GM12878 (cell line): ENCODE measurements around the gene GOPC. TPM values are rescaled to one million over a fixed set of nuclear protein-coding genes. Genes with fewer than 3 reads are reported as not detected.
A peak's percentile ranks its signal among the peaks of the same experiment; 100 is the strongest.

Experiments used
- ATAC-seq: fragments of 200-7000 bp; cut with Tn5 transposase; 3 replicates; pipeline ENCODE4 v1.9.1; 2020; ENCODE audit warnings: mild to moderate bottlenecking, moderate library complexity
- BruUV-seq: library from RNA; stranded (reverse); fragments of 400-500 nt; replicated peaks from 2 replicates; lab custom pipeline; 2021; lab: Mats Ljungman, UMichigan
- CTCF ChIA-PET: fragments of 300-600 bp; sonication (Branson Sonifier 250); formaldehyde crosslinking; extraction: SDS; loops from one replicate; lab custom pipeline; 2021; ENCODE audit warnings: inconsistent platforms; lab: Yijun Ruan, JAX
- POLR2A ChIA-PET: fragments of 350-600 bp; formaldehyde crosslinking; extraction: SDS; loops from one replicate; lab custom pipeline; 2021; ENCODE audit warnings: inconsistent platforms; lab: Charles Lee
- RAD21 ChIA-PET: fragments of 300-600 bp; sonication (Branson Sonifier 250); formaldehyde crosslinking; loops from one replicate; lab custom pipeline; 2023; ENCODE audit warnings: antibody characterized with exemption; ENCODE audit not compliant: unreplicated experiment; lab: Charles Lee
- SMC1A ChIA-PET: fragments of 300-600 bp; sonication (Branson Sonifier 250); formaldehyde crosslinking; loops from one replicate; lab custom pipeline; 2023; ENCODE audit not compliant: unreplicated experiment, uncharacterized antibody; lab: Charles Lee
- DNase-seq: peaks from one replicate; pipeline ENCODE4 v3.0.0-alpha.2; 2011; ENCODE audit warnings: low read depth, low spot score
- FAIRE-seq: peaks from 3 replicates; lab custom pipeline; 2011; peaks lifted over from hg19 to GRCh38; lab: Jason Lieb, UNC
- H2AFZ ChIP-seq: 2 replicates; pipeline ENCODE4 v1.6.0; 2011; ENCODE audit warnings: low read depth, low read length, control low read depth; ENCODE audit not compliant: control insufficient read depth
- H3K27ac ChIP-seq: 2 replicates; pipeline ENCODE4 v1.5.1; 2011; ENCODE audit warnings: control low read depth; ENCODE audit not compliant: control insufficient read depth, insufficient read depth
- H3K27me3 ChIP-seq, 2 experiments: replicated peaks in 1 of 2; 2 replicates each; pipeline versions ENCODE4 v1.6.0 to v1.6.1; 2011; ENCODE audit warnings: low read length in 1 of 2; ENCODE audit not compliant: control insufficient read depth in 2 of 2, insufficient read depth in 2 of 2
- H3K36me3 ChIP-seq, 2 experiments: 2 replicates each; pipeline ENCODE4 v1.5.1; 2011; ENCODE audit warnings: low read length in 1 of 2; ENCODE audit not compliant: control insufficient read depth in 2 of 2, insufficient read depth in 2 of 2
- H3K4me1 ChIP-seq: 2 replicates; pipeline ENCODE4 v1.6.1; 2011; ENCODE audit warnings: mild to moderate bottlenecking, low read length, moderate library complexity, mixed read lengths; ENCODE audit not compliant: control insufficient read depth, insufficient read depth
- H3K4me2 ChIP-seq: 2 replicates; pipeline ENCODE4 v1.6.0; 2011; ENCODE audit warnings: control low read depth; ENCODE audit not compliant: control insufficient read depth, insufficient read depth
- H3K4me3 ChIP-seq: fragments of 200-600 bp; sonication (generic); 2 replicates; pipeline ENCODE4 v1.5.1; 2016
- H3K79me2 ChIP-seq: 2 replicates; pipeline ENCODE4 v1.6.0; 2011; ENCODE audit warnings: low read length; ENCODE audit not compliant: control insufficient read depth, insufficient read depth
- H3K9ac ChIP-seq: 2 replicates; pipeline ENCODE4 v1.8.0; 2011; ENCODE audit warnings: low read length, control low read depth, mixed read lengths; ENCODE audit not compliant: control insufficient read depth, insufficient read depth
- H3K9me3 ChIP-seq: replicated peaks from 3 replicates; pipeline ENCODE4 v1.5.1; 2011; ENCODE audit warnings: mild to moderate bottlenecking, low read length; ENCODE audit not compliant: control insufficient read depth, insufficient read depth
- H4K20me1 ChIP-seq: 2 replicates; pipeline ENCODE4 v1.6.0; 2011; ENCODE audit not compliant: control insufficient read depth, insufficient read depth
- BHLHE40 ChIP-seq, 2 experiments: fragments of 450-650 bp in 1 of 2; IDR thresholded peaks; 2 replicates each; pipeline ENCODE4 v1.6.1; 2011 to 2017; ENCODE audit warnings: low read depth in 2 of 2, borderline replicate concordance in 1 of 2, improper control_type of control experiment in 1 of 2, low read length in 1 of 2, mild to moderate bottlenecking in 1 of 2
- CUX1 ChIP-seq: IDR thresholded peaks from 2 replicates; pipeline ENCODE4 v1.6.1; 2012; ENCODE audit warnings: improper control_type of control experiment, low read depth, low read length; ENCODE audit not compliant: insufficient replicate concordance
- EGR1 ChIP-seq, 2 experiments: IDR thresholded peaks; 1 replicate in 1 of 2; 2 replicates in 1 of 2; pipeline ENCODE4 v1.6.1; 2011 to 2012; ENCODE audit warnings: low read depth in 2 of 2, low read length in 2 of 2, borderline replicate concordance in 1 of 2, mild to moderate bottlenecking in 1 of 2, moderate library complexity in 1 of 2
- FOS ChIP-seq: IDR thresholded peaks from 3 replicates; pipeline ENCODE4 v1.6.1; 2011; ENCODE audit warnings: borderline replicate concordance; ENCODE audit not compliant: insufficient read length; ENCODE audit errors: extremely low read depth
- HDAC2 ChIP-seq: fragments of 200-600 bp; sonication (generic); IDR thresholded peaks from 2 replicates; pipeline ENCODE4 v1.6.1; 2017
- IRF4 ChIP-seq: IDR thresholded peaks from 2 replicates; pipeline ENCODE4 v1.6.1; 2011; ENCODE audit warnings: low read depth, low read length
- MYC ChIP-seq: IDR thresholded peaks from 2 replicates; pipeline ENCODE4 v1.6.1; 2011; ENCODE audit warnings: mild to moderate bottlenecking, low read length, moderate library complexity, inconsistent platforms; ENCODE audit not compliant: insufficient read depth, insufficient replicate concordance, insufficient read length, severe bottlenecking
- NBN ChIP-seq: fragments of 450-650 bp; IDR thresholded peaks from 2 replicates; pipeline ENCODE4 v1.6.1; 2016
- NR2F1 ChIP-seq: fragments of 450-650 bp; conservative IDR thresholded peaks from 2 replicates; pipeline ENCODE4 v1.6.1; 2017; ENCODE audit warnings: mild to moderate bottlenecking
- POLR2A ChIP-seq: IDR thresholded peaks from 2 replicates; pipeline ENCODE4 v1.6.1; 2011; ENCODE audit warnings: low read depth, mild to moderate bottlenecking, low read length
- RAD51 ChIP-seq: fragments of 450-650 bp; IDR thresholded peaks from 2 replicates; pipeline ENCODE4 v1.6.1; 2016; ENCODE audit warnings: moderate library complexity, mild to moderate bottlenecking, inconsistent platforms
- SRF ChIP-seq, 2 experiments: IDR thresholded peaks; 2 replicates each; pipeline ENCODE4 v1.6.1; 2011; ENCODE audit warnings: low read depth in 2 of 2, low read length in 2 of 2, mild to moderate bottlenecking in 1 of 2, moderate library complexity in 1 of 2
- TAF1 ChIP-seq: IDR thresholded peaks from 2 replicates; pipeline ENCODE4 v1.6.1; 2011; ENCODE audit warnings: mild to moderate bottlenecking, low read depth, low read length, borderline replicate concordance
- ZNF217 ChIP-seq: fragments of 450-650 bp; IDR thresholded peaks from 2 replicates; pipeline ENCODE4 v1.6.1; 2017; ENCODE audit warnings: antibody characterized with exemption, mild to moderate bottlenecking
- ZNF24 ChIP-seq: fragments of 450-650 bp; IDR thresholded peaks from 2 replicates; pipeline ENCODE4 v1.6.1; 2017; ENCODE audit warnings: antibody characterized with exemption, mild to moderate bottlenecking
- WGBS: methylation state at CpG from one replicate; pipeline ENCODE4 v1.1.6; 2016; ENCODE audit warnings: low lambda C conversion rate; ENCODE audit not compliant: insufficient replicate concordance, insufficient coverage; ENCODE audit errors: missing lambda C conversion rate; 5-methylcytosine and 5-hydroxymethylcytosine counted together
- in situ Hi-C: fragments of 300-500 bp; cut with MboI; formaldehyde crosslinking; loops from 9 replicates; pipeline ENCODE4 v1.14.3; 2018; ENCODE audit warnings: mixed read lengths
- intact Hi-C: fragments of 100-400 bp; cut with micrococcal nuclease; formaldehyde crosslinking; loops from one replicate; pipeline ENCODE4 v1.14.2; 2022; ENCODE audit not compliant: unreplicated experiment
- polyA plus RNA-seq, 11 experiments: library from polyadenylated mRNA; depleted of rRNA in 4 of 11; unstranded in 6 of 11; stranded (reverse) in 5 of 11; fragments of >200 nt; fragmentation: Nextera tagmentation in 4 of 11; fragmentation: Illumina TruSeq in 1 of 11; extraction: Ambion mirVana in 4 of 11; extraction: Trizol in 1 of 11; gene quantifications; 1 replicate in 1 of 11; 2 replicates in 10 of 11; pipeline versions ENCODE4 v1.2.1 to v1.2.3, GENCODE V29; 2011 to 2016; ENCODE audit warnings: inconsistent platforms in 2 of 11, missing spikeins in 2 of 11, low read depth in 1 of 11
- total RNA-seq, 4 experiments: library from RNA; depleted of rRNA in 3 of 4; stranded (reverse); fragments of >200 nt in 3 of 4; fragmentation: Illumina TruSeq in 1 of 4; extraction: Trizol in 1 of 4; gene quantifications; 2 replicates each; pipeline versions ENCODE4 v1.2.1 to v1.2.3, GENCODE V29; 2013 to 2021
- TF ChIP-seq, protein P1 (sequence below): fragments of 450-650 bp; IDR thresholded peaks from 2 replicates; pipeline ENCODE4 v1.6.1; 2016; ENCODE audit warnings: mild to moderate bottlenecking

GOPC gene
- total and polyA plus RNA-seq, 10 of the 15 experiments (the other 5 are each of a cell fraction or from before 2014, with no cell fraction given), result 5.8 to 28.5 (median 18.0) TPM

- intact Hi-C loops, result no loop called here
- Histone ChIP-seq H2AFZ (peak overlapping the region; percentile 71), H3K36me3 (no peaks in the 10 kb centered on the region; a peak in 2 of 4 replicates), H3K79me2 (no peaks in the 10 kb centered on the region), H3K9ac (no peak overlapping the region), H3K4me3 (no peak overlapping the region), H3K4me1 (peaks cover 16% of the 10 kb centered on the region), H3K4me2 (peak overlapping the region; percentile 62), H3K27me3 (no peaks in the 10 kb centered on the region), H3K27ac (no peak overlapping the region), H4K20me1 (no peaks in the 10 kb centered on the region), H3K9me3 (no peaks in the 10 kb centered on the region)
- SMC1A ChIA-PET, result interaction anchor here (0.6 to 1.6 kb wide), 4 partner anchors 52 to 98 kb away, joined by 3 to 6 read pairs (median 4); no protein-coding TSS in a partner anchor
- ATAC-seq (peak; percentile 65), DNase-seq (no peak), FAIRE-seq (no peak)
- CTCF ChIA-PET, result interaction anchor here (1.0 to 14.8 kb wide), 6 partner anchors 10 to 99 kb away, joined by 3 to 223 read pairs (median 4); partner anchors contain the start of gene DCBLD1
- in situ Hi-C loops, result no loop called here
- WGBS, result 21% methylated on average over 49 of the region's 64 CpGs
- RAD21 ChIA-PET, result interaction anchor here (0.9 to 1.7 kb wide), 2 partner anchors 57 to 95 kb away, joined by 3 to 4 read pairs; no protein-coding TSS in a partner anchor
- no TSS peak for BruUV-seq
- POLR2A ChIA-PET, result no interaction called here
- TF ChIP-seq NBN (no peak), CUX1 (no peak), FOS (no peak), ZNF24 (no peak), EGR1 (IDR thresholded peaks at IDR 0.05; ENCODE audit: borderline replicate concordance in 1 of 2, low read depth in 2 of 2, low read length in 2 of 2) (peak in 1 of 2 experiments; percentile 34; a peak in 1 of 3 replicates), POLR2A (no peak), BHLHE40 (IDR thresholded peaks at IDR 0.05; ENCODE audit: borderline replicate concordance in 1 of 2, low read depth in 2 of 2, low read length in 1 of 2) (peak; percentile 71 to 83), TAF1 (no peak), HDAC2 (no peak), RAD51 (no peak), MYC (no peak), IRF4 (no peak), ZNF217 (no peak), SRF (IDR thresholded peaks at IDR 0.05; ENCODE audit: low read depth in 2 of 2, low read length in 2 of 2) (no peak), NR2F1 (no peak)
- TF ChIP-seq, protein P1, sequence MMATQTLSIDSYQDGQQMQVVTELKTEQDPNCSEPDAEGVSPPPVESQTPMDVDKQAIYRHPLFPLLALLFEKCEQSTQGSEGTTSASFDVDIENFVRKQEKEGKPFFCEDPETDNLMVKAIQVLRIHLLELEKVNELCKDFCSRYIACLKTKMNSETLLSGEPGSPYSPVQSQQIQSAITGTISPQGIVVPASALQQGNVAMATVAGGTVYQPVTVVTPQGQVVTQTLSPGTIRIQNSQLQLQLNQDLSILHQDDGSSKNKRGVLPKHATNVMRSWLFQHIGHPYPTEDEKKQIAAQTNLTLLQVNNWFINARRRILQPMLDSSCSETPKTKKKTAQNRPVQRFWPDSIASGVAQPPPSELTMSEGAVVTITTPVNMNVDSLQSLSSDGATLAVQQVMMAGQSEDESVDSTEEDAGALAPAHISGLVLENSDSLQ, result peak; percentile 40; the same call in 1 of the 2 replicates
These were observed 54.4 kb downstream of the GOPC start for GRCh38 chr6:117547688-117548621.
